AG04450 (cell line): Measurements from ENCODE around the gene PRELP. TPM values are rescaled to one million over a fixed set of nuclear protein-coding genes. Genes with fewer than 3 reads are reported as not detected.

Experiments used
- CTCF ChIA-PET: fragments of 300-600, 350-600 bp; formaldehyde crosslinking; extraction: SDS; loops from one replicate; lab custom pipeline; 2022; ENCODE audit warnings: antibody characterized with exemption, inconsistent platforms; lab: Charles Lee
- POLR2A ChIA-PET: fragments of 350-600 bp; formaldehyde crosslinking; extraction: SDS; loops from one replicate; lab custom pipeline; 2021; ENCODE audit warnings: antibody characterized with exemption, inconsistent platforms; lab: Yijun Ruan, JAX
- DNase-seq: peaks from one replicate; pipeline ENCODE4 v3.0.0-alpha.2; 2011; ENCODE audit warnings: low read depth, low spot score
- H3K27ac ChIP-seq: one replicate; pipeline ENCODE4 v1.5.1; 2012; ENCODE audit warnings: low read depth, low read length, control low read depth
- H3K27me3 ChIP-seq: one replicate; pipeline ENCODE4 v1.6.0; 2012; ENCODE audit warnings: low read length; ENCODE audit not compliant: control insufficient read depth, insufficient read depth
- H3K4me3 ChIP-seq: 2 replicates; pipeline ENCODE4 v1.5.1; 2011; ENCODE audit warnings: mild to moderate bottlenecking, low read depth, low read length, control low read depth
- H3K9me3 ChIP-seq: 2 replicates; pipeline ENCODE4 v1.5.1; 2012; ENCODE audit warnings: low read length; ENCODE audit not compliant: control insufficient read depth, insufficient read depth
- polyA plus RNA-seq: library from polyadenylated mRNA; depleted of rRNA; stranded (reverse); fragments of >200 nt; gene quantifications from 2 replicates; pipeline ENCODE4 v1.2.3, GENCODE V29; 2011
- TF ChIP-seq, protein P1 (sequence below): IDR thresholded peaks from 2 replicates; pipeline ENCODE4 v1.5.1; 2011; ENCODE audit warnings: low read depth, low read length, control low read depth, inconsistent platforms

The PRELP gene
- polyA plus RNA-seq, 1 experiment: 0.68 TPM

DNA sequence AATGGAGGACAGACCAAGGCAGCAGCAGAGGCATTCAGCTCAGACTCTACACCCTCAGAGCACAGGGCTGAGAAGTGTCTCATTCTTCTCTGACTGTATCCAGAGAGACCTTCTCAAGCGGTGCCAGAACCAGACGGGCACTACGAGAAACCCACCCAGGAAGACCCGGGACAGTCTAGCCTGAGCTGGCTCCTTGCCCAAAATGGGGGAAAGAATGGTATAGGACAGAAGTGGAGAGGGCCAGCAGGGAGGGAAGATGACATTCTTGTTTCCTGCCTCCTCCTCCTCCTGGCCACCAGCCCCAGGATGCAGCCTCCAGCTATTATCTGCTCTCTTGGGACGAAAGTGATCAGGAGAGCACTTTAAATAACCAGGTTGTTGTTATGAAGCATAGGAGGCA is 22.6 kb upstream of the PRELP start:
- CTCF ChIA-PET: no interaction called here
- H3K27me3 ChIP-seq: peaks cover 36% of the 10 kb centered on the region
- TF ChIP-seq, protein P1, sequence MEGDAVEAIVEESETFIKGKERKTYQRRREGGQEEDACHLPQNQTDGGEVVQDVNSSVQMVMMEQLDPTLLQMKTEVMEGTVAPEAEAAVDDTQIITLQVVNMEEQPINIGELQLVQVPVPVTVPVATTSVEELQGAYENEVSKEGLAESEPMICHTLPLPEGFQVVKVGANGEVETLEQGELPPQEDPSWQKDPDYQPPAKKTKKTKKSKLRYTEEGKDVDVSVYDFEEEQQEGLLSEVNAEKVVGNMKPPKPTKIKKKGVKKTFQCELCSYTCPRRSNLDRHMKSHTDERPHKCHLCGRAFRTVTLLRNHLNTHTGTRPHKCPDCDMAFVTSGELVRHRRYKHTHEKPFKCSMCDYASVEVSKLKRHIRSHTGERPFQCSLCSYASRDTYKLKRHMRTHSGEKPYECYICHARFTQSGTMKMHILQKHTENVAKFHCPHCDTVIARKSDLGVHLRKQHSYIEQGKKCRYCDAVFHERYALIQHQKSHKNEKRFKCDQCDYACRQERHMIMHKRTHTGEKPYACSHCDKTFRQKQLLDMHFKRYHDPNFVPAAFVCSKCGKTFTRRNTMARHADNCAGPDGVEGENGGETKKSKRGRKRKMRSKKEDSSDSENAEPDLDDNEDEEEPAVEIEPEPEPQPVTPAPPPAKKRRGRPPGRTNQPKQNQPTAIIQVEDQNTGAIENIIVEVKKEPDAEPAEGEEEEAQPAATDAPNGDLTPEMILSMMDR: no peak
- H3K4me3 ChIP-seq: no peak overlapping the region
- no peak for DNase-seq
- H3K9me3 ChIP-seq: no peaks in the 10 kb centered on the region
- no peak overlapping the region for H3K27ac ChIP-seq
- POLR2A ChIA-PET: no interaction called here

DNA sequence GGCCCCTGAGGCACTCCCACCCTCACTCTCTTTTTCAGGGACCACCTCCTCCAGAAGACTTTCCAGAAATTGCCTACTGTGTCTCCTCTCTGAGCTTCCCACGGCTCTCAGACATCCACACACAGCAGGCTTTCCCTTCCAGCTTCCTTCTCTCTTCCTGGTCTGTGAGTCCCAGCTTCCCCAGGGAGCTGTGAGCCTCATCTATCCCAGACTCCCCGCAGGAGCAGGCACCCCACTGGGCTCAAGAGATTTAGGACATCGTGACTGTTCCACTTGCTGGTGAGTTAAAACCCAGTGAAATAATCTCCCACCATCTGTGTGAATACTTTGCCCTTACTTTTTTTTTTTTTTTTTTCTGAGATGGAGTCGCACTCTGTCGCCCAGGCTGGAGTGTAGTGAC is 22.0 kb upstream of the PRELP start:
- DNase-seq: no peak
- Histone ChIP-seq H3K9me3 (no peaks in the 10 kb centered on the region), H3K27ac (no peak overlapping the region), H3K4me3 (no peak overlapping the region), H3K27me3 (peaks cover 33% of the 10 kb centered on the region)
- ChIA-PET POLR2A (no interaction called here), CTCF (no interaction called here)
- TF ChIP-seq, protein P1: no peak

DNA sequence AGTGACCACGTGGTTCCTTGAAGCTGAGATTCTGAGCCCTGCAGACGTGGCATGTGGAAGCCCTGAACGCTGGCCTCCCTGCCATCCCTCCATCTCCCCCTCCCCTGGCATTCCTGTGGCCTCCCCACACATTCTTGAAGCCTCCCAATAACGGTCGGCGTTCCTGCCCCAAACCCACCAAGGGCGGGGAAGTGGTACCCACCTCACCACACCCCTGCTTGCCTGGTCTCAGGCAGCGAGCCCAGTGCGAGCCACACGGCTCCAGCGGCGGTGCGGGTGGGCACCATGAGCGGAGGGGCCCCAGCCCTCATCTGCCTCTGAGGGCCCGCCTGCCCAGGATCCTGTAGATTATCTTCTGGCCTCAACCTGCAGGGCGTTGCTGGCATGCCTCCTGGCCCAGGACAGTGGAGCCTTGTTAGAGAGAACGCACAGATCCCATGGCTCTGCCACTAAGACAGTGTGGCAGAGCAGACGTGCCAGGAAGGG is 20.6 kb upstream of the PRELP start:
- Histone ChIP-seq H3K27ac (no peak overlapping the region), H3K27me3 (peaks cover 30% of the 10 kb centered on the region), H3K4me3 (no peak overlapping the region), H3K9me3 (no peaks in the 10 kb centered on the region)
- ChIA-PET CTCF (no interaction called here), POLR2A (no interaction called here)
- TF ChIP-seq, protein P1: no peak
- DNase-seq: no peak

DNA sequence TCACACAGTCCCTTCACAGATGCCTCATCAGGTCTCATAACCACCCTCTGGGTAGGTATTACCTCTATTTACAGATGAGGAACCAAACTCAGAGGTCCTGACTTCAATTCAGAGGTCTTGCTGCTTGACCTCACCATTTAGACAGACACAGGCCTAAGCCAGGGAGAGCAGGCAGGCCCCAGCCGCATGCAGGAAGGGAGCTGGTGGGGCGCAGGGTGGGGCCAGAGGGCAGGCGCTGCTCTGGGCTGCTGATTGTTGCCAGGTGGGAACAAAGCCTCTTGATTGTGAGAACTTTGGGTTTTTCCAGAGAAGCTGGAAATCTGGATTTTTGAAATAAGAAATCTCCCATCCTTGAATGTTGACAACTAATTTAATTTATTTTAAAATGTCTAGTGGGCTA is 19.9 kb upstream of the PRELP start:
- TF ChIP-seq, protein P1: no peak
- H3K27me3 ChIP-seq: peaks cover 25% of the 10 kb centered on the region
- ChIA-PET CTCF (interaction anchor here (1.3 kb wide), 1 partner anchor 32 kb away, joined by 4 read pairs; no protein-coding TSS in a partner anchor), POLR2A (no interaction called here)
- no peak for DNase-seq
- no peak overlapping the region for H3K27ac ChIP-seq
- H3K4me3 ChIP-seq: no peak overlapping the region
- no peaks in the 10 kb centered on the region for H3K9me3 ChIP-seq

DNA sequence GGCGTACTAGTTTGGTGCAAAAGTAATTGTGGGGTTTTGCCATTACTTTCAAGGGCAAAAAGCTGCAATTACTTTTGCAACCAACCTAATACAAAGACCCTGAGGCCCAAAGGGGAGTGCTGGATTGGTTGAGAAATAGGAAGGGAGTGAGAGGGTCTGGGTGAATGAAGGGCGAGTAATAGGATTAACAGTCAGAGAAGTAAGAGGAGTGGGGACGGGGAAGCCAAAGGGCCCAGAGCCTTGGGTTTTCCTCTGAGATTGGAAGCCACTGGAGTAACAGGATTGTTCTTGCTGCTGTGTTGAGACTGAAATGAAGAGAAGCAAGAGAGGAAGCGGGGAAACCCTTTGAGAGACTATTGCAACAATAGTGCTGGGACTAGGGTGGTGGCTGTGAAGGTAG is 19.0 kb upstream of the PRELP start:
- Histone ChIP-seq H3K9me3 (no peaks in the 10 kb centered on the region), H3K4me3 (no peak overlapping the region), H3K27me3 (peaks cover 22% of the 10 kb centered on the region), H3K27ac (no peak overlapping the region)
- TF ChIP-seq, protein P1: no peak
- CTCF ChIA-PET: interaction anchor here (0.8 to 1.3 kb wide), 2 partner anchors 31 to 116 kb away, joined by 4 read pairs; no protein-coding TSS in a partner anchor
- POLR2A ChIA-PET: no interaction called here
- DNase-seq: no peak
